NCI-H226 (cell line): Measurements from ENCODE around the gene SNX22.
"Not testable (repeated sequence)": the region's sequence is repeated elsewhere in the genome, so short reads cannot be mapped to it uniquely, and the experiment has no call there.

Experiments used
- DNase-seq: peaks from one replicate; pipeline ENCODE4 v3.0.0-alpha.2; 2015

The SNX22 gene

DNA sequence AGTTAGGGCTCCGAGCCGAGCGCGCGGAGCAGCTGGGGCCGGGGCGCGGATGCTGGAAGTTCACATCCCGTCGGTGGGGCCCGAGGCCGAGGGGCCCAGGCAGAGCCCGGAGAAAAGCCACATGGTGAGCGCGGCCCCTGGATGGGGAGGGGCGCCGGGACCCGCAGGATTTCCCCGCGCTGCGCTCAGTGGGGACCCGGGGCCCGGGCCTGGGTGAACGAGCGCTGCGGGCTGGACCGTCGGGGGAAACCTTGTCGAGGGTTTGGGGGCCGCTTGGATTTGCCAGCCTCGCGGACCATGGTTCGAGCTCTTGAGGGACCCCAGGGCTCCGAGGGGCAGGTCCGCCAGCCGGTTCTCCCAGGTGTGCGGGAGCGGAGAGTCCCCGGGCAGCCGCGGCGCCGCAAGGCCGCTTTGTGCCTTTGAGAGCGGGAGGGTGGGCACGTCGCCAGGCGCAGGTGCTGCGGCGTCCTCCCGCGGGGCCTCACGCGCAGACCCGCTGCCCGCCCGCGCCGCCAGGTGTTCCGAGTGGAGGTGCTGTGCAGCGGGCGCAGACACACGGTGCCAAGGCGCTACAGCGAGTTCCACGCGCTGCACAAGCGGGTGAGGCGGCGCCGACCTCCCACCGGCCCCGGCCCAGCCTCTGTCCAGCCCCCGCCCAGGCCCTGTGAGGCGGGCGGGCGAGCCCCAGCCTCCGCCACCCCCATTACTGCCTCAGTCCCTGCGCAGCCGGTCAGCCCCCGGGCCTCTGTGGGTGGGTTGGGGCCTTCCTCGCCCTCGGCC lies at the start of gene SNX22:
Gene SNX22 (plus strand): TSS at position 5 of the 780 bp plus-strand sequence. CDS start 45 bp downstream, at position 50.
- no peak for DNase-seq

DNA sequence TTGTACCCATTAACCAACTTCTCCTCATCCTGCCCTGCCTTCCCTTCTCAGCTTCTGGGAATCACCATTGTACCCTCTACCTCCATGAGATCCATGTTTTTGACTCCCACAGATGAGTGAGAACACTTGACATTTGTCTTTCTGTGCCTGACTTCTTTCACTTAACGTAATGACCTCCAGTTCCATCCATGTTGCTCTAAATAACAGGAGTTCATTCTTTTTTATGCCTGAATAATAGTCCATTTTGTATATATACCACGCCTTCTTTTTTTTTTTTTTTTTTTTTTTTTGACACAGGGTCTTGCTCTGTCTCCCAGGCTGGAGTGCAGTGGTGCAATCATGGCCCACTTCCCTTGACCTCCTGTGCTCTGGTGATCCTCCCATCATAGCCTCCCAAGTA lies 49.0 kb upstream of the SNX22 start:
- no peak for DNase-seq

DNA sequence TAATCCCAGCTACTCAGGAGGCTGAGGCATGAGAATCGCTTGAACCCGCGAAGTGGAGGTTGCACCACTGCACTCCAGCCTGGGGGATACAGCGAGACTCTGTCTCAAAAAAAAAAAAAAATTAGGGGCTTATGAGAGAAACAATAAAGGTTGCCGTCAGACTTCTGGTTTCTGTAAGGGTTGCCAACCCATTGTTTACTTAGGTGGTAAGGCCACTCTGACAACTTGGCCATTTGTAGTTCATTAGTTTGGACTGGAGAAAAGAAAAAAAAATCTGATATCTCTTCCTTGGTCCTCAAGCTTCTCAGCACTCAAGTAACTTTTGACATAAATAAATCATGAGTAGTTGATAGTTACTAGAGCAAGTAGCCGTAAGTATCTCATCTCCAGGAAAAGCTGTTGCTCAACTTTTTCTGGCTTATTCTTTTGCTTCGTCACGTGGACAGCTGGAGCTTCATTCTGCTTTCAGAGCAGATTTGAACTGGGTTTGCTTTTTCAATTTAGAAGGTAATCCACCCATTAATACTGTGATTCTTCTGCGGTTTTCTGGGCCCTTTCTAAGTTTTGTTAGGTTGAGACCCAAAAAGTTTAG lies 46.3 kb upstream of the SNX22 start:
- DNase-seq = peak; percentile 60

- no peak for DNase-seq
Observed at GRCh38 chr15:64107337-64107736, 44.2 kb upstream of the SNX22 start.

DNA sequence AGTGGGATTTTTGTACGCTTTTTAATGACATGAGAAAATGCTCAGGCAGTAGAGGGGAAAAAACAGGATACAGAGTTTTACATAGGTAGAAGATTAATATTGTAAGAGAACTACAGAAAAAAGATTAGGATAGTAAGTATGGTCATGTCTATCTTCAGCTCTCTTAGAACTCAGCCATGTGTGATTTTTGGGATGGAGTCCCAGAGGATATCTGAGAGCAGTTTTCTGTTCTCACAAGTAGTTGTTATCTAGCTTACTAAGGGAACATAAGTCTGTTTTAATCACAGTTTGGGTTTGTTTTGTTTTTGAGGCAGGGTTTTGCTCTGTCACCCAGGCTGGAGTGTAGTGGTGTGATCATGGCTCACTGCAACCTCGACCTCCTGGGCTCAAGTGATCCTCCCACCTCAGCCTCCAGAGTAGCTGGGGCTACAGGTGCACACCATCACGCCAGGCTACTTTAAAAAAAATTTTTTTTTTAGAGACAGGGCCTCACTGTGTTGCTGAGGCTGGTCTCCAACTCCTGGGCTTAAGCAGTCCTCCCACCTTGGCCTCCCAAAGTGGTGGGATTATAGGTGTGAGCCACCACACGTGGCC lies 41.3 kb upstream of the SNX22 start:
- DNase-seq = not testable (repeated sequence)

DNA sequence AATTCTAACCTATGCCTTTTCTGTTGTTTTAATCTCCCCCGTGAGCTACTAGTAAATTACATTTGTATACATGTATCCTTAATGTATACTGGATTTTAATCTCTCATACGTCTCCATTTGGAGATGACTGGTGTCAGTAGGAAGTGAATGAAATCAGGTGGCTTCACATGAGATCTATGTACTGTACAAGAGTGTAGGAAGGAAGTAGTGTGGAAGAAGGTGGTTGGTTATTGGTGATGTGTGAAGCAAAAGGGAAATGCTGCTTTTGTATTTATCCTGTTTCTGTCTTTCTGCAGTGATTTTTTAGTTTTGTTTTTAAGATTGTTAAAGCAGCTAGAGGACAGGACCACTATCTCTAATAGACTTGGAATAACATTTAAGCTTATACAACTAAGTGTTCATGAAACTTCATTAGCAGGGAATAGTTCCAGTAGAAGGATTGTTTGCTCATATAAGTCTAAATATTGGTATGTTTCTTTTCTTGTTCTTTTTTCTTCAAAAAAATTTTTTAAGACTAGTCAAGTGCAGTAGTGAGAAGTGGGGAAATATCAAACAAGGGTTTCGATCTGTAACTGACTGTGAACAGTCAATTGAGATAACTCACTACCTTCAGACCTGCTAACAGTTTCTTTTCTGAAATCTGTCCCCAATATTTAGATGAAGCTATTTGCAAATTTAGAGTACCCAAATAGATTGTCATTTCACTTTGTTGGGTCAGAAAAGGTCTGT lies 40.4 kb upstream of the SNX22 start:
- no peak for DNase-seq

- no peak for DNase-seq
Observed at GRCh38 chr15:64111679-64112050, 39.9 kb upstream of the SNX22 start.

DNA sequence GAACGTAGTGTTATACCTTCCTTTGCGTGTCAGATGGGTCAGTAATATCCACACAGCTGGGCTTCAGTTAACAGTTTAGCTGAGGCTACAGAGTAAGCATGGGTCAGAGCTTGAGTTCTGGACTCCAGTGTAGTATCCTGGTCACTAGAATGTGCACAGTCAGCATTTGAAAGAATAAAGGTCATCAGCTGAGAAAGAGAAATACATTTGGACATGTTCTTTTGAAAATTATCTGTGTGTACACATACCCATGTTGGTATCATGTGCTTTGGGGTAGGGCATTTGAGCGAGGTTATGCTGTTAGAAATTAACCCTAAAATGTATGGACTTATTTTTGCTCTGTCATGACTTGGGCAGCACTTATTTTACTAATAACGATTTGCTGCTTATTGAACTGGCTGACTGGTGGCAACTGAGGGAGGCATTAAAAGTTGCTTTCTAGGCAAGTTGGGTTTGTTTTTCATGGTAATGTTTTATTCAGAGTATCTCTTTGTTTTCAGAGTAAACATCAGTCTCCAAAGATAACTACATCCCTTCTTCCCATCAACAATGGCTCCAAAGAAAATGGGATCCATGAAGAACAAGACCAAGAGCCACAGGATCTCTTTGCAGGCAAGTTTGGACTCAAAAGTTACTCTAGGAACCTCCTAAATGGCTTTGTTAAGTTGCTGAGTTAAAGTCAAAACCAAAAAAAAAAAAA lies 39.3 kb upstream of the SNX22 start:
- no peak for DNase-seq

DNA sequence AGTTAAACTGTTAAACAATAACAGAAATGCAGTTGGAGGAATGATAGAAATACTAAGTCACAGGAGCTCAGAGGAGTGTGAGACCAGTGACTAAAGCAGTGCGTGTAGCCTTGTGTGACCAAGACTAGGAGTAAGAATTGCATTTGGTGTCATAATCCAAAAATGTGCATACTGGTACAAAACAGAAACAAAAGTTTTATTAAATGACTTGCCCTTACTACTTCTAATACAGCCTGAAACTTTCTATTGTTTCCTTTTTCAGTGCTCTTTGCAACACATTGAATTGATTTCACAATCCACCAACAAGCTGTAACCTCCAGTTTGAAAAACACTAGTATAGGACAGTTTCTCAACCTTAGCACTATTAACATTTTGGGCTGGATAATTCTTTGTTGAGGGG lies 38.6 kb upstream of the SNX22 start:
- no peak for DNase-seq

DNA sequence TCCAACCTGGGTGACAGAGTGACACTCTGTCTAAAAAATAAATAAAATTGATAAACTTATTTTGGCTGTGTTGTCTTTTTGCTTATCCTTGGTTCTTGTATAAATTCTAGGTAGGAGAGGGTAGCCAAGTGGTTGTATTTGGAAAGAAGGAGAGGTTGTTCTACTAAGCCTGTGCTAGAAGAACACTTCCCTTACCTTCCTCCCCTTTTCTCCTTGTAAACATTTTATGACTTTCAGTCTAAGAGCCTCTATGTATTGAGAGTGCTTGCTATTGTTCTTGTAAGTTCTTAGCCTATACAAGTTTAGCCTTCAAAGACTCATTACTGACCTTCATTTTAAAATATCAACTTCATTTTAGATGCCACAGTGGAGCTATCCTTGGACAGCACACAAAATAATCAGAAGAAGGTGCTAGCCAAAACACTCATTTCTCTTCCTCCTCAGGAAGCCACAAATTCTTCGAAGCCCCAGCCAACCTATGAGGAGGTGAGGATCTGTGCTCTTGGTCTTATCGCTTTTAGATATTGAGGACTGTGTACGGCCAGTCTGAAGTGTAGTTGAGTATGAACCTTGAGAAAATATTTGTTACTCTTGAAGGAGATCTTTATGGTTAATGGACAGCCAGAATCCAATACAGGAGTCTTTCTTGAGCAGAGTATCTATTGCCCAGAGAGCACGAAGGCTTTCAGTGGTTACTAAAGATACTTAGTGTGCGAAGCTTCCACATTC lies 33.6 kb upstream of the SNX22 start:
- no peak for DNase-seq

- DNase-seq = not testable (repeated sequence)
Observed at GRCh38 chr15:64120322-64120721, 31.2 kb upstream of the SNX22 start.

DNA sequence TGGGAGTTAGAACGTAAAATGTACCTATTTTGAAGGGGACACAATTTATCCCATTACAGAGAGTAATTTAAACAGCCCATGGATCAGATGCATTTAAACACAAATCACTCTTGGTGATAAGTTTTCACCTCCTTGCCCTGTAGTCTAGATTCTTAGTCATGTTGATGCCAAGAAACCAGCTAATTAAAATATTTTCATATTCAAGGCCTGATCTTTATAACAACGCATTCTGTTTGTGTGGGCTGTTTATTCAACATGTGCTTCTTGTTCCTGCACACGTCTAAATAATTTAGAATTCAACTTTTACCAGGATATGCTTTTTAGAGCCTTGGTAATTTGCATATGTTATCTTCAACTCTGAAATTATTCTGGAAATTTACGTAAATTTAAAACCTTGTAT lies 29.9 kb upstream of the SNX22 start:
- no peak for DNase-seq

- no peak for DNase-seq
Observed at GRCh38 chr15:64122444-64122843, 29.1 kb upstream of the SNX22 start.

DNA sequence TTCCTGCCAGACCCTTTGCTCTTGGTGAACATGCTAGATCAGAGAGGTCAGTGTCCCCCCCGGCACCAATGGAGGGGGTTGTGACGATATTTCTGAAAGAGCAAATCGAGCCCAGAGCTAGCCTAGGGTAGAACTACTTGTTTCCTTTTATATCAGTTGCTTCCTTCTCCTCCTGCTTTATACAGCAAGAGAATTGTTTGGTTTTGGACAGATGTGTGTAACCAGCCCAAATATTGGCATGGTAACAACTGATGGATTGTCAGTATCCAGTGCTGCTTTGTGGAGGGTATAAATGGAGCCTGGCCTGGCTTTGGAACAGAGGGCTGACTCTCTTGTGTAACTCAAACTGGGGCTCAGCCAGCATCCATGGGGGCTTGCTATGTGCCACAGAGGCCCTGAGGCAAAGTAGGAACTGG lies 28.6 kb upstream of the SNX22 start:
- DNase-seq = no peak

DNA sequence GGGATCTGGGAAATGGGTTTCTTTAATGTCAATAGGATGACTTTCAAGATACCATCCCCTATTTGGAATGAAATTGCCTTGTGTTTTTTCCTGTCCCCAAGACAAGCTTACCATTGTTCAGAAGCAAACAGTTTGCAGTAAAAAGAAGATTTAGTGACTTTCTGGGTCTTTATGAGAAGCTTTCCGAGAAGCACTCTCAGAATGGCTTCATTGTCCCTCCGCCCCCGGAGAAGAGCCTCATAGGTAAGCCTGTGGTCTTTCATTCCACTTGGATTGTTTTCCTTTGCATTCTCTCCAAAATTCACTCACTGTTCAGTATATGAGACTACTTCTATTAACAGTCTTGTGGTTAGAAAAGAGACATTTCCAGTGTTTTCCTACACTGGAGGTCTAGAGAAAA lies 25.6 kb upstream of the SNX22 start:
- DNase-seq = no peak

GRCh38 chr15:64127521-64128270 lies 23.8 kb upstream of the SNX22 start:
- DNase-seq = no peak

DNA sequence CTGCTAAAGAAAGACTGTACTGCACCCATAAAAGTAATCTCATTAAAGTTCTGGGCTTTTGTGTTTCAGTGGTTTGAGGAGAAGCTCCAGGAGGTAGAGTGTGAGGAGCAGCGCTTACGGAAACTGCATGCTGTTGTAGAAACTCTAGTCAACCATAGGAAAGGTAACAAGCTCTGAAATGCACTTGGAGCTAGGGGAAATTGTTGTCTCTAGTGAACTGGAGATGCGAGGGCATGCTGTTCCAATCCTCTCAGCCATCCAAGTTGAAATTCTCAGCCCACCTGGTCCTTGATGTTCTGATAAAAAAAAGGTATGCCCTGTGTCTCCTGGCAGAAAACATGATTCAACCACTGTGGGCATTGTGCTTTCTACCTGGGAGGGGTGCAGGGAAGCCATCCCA lies 21.4 kb upstream of the SNX22 start:
- DNase-seq = no peak

- DNase-seq = no peak
Observed at GRCh38 chr15:64131547-64131946, 20.0 kb upstream of the SNX22 start.

DNA sequence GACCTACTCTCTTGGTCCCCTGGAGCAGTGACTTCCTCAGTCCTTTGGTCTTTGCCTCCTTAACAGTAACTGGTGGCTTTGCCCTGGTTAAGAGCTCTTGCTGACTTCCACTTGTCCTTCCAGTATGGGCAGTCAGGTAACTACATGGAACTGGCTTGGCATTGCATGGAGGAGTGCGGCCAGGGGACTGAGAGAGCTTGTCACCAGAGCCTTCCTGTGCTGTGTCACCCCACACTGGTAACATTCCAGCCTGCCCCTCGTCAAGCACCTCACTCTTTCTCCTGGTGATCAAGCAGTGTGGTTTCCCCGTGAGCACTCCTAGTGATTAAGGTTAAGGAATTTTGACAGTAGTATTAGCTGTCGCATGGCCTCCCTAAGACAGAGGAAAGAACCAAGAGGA lies 19.3 kb upstream of the SNX22 start:
- DNase-seq = no peak

DNA sequence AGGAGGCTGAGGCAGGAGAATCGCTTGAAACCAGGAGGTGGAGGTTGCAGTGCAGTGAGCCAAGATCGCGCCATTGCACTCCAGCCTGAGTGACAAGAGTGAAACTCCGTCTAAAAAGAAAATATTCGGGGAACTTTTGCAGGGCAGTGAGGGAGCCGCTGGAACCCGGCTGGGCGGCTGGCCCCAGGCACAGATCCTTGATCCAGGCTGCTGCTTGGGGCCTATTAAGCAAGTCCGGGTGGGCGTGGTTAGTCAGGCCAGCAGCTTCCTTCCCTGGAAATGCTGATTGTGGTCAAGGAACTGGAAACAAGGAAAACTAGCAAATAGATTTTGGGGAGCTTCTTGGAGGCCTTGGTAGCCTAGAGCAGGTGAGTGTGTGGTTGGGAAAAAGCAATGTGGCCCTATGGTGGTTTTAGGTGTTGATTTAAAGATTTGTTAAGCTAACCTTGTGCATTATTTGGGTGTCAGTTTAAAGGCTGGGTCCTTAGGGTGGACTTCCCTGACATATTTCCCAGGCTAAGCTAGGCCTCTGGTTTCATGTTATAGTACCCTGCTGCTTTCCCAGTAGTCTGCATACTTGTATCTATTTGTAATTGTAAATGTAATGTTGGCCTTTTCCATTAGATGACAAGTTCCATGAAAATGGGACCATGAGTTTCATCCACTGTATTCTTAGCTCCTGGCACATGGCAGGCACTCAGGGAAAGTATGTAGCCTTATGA lies 17.7 kb upstream of the SNX22 start:
- no peak for DNase-seq

- no peak for DNase-seq
Observed at GRCh38 chr15:64134345-64134829, 17.1 kb upstream of the SNX22 start.
